Omental fat pad (tissue), 4 donors: ENCODE data around the gene SCLY. TPM values are rescaled to one million over a fixed set of nuclear protein-coding genes. Genes with fewer than 3 reads are reported as not detected.

ENCODE experiments used
- ATAC-seq: fragments of 150-250 bp; one replicate; pipeline ENCODE4 v1.9.1; 2016; ENCODE audit warnings: mild to moderate bottlenecking, moderate library complexity; ENCODE audit not compliant: low FRiP score
- DNase-seq: peaks from one replicate; pipeline ENCODE4 v3.0.0-alpha.2; 2019; ENCODE audit warnings: low spot score
- total RNA-seq, 4 donors: library from RNA; depleted of rRNA; stranded (reverse); fragments of >200 nt; gene quantifications; one replicate each; pipeline ENCODE4 v1.1.0, GENCODE V29; 2016
- TF ChIP-seq, protein P1 (sequence below), 3 donors: fragments of 450-650 bp; IDR thresholded peaks; one replicate each; pipeline ENCODE4 v1.5.1; 2016 to 2017; ENCODE audit warnings: antibody characterized with exemption in 3 of 3, mild to moderate bottlenecking in 3 of 3, moderate library complexity in 2 of 3

The SCLY gene
- total RNA-seq, 4 donors from 2014 or later, result 7.3 to 15.8 (median 12.5) TPM

GRCh38 chr2:238132463-238133450, 72.0 kb downstream of the SCLY start:
- TF ChIP-seq, protein P1, sequence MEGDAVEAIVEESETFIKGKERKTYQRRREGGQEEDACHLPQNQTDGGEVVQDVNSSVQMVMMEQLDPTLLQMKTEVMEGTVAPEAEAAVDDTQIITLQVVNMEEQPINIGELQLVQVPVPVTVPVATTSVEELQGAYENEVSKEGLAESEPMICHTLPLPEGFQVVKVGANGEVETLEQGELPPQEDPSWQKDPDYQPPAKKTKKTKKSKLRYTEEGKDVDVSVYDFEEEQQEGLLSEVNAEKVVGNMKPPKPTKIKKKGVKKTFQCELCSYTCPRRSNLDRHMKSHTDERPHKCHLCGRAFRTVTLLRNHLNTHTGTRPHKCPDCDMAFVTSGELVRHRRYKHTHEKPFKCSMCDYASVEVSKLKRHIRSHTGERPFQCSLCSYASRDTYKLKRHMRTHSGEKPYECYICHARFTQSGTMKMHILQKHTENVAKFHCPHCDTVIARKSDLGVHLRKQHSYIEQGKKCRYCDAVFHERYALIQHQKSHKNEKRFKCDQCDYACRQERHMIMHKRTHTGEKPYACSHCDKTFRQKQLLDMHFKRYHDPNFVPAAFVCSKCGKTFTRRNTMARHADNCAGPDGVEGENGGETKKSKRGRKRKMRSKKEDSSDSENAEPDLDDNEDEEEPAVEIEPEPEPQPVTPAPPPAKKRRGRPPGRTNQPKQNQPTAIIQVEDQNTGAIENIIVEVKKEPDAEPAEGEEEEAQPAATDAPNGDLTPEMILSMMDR (IDR thresholded peaks at IDR 0.05), result no peak
- ATAC-seq (no peak), DNase-seq (no peak)

DNA sequence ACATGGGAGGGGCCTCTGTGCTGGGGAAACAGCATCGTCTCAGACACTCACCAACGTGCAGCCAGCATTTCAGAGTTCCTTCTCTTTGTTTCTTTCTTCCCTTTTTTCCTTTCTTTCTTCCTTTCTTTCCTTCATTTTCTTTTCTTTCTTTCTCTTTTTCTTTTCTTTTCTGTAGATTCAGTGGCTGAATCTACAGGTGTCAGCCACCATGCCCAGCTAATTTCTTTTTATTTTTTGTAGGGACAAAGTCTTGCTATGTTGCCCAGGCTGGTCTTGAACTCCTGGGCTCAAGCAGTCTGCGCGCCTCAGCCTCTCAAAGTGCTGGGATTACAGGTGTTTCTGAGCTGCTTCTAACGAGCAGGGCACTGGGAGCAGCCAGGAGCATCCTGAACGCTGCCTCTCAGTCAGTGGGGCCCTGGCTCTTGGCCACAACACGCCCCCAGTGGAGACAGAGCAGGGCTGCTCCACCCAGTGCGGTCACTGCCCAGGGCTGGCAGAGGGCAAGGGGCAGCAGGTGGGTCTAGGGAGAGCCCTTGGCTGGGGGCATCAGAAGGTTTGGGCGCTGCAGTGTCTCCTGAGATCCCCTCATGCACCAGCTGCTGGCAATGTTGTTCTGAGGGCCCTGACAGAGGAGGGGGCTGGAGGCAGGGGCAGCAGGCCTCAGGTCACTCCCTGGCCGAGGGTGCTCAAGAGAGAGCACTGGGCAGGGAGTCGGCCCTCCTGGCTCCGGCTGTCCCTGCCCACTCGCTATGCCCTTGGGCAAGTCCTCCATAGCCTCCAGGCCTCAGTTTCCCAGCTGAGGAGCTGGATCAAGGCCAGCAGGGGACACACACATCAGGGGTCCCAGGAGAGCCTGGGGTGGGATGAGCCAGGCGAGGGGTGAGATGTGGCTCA, 72.9 kb downstream of the SCLY start:
- TF ChIP-seq, protein P1 (IDR thresholded peaks at IDR 0.05), result no peak
- ATAC-seq (no peak), DNase-seq (no peak)

DNA sequence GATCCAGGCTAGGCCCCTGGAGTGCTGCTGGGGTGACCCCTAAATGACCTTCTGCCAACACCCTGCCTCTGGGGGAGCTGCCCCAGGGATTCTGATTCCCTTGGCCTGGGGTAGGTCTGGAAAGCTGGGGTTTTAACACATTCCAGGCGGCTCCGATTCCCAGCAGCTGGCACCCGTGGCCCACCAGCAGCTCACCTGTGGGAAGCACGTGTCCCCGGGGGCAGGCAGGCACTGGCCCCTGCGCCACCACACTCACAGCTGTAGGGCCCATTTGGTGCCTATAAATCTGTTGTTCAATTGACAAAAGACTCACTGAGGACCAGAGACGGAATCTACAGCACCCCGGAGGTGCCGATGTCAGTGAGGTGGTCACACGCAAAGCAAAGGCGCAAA, 73.6 kb downstream of the SCLY start:
- TF ChIP-seq, protein P1 (IDR thresholded peaks at IDR 0.05), result no peak
- DNase-seq (no peak), ATAC-seq (no peak)

DNA sequence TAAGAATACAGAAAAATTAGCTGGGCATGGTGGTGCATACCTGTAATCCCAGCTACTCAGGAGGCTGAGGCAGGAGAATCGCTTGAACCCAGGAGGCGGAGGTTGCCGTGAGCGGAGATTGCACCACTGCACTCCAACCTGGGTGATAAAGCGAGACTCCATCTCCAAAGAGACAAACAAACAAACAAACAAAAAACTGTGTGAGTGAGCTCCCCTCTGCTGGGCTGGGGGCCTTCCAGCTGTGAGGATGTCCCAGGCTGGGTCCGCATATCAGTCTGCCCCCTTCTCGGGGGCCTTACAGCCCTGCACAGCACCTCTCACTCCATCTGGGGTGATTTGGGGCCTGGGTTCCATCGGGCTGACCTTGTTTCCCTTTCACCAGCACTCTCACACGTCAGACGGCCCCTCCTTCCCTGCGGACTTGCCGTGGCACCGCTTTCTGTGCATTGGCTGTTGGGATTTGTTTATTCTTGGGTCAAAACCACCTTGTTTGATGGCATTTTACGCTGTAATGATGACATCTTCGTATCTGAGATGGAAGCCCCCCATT, 74.9 kb downstream of the SCLY start:
- ATAC-seq (no peak), DNase-seq (no peak)
- TF ChIP-seq, protein P1 (IDR thresholded peaks at IDR 0.05), result no peak

DNA sequence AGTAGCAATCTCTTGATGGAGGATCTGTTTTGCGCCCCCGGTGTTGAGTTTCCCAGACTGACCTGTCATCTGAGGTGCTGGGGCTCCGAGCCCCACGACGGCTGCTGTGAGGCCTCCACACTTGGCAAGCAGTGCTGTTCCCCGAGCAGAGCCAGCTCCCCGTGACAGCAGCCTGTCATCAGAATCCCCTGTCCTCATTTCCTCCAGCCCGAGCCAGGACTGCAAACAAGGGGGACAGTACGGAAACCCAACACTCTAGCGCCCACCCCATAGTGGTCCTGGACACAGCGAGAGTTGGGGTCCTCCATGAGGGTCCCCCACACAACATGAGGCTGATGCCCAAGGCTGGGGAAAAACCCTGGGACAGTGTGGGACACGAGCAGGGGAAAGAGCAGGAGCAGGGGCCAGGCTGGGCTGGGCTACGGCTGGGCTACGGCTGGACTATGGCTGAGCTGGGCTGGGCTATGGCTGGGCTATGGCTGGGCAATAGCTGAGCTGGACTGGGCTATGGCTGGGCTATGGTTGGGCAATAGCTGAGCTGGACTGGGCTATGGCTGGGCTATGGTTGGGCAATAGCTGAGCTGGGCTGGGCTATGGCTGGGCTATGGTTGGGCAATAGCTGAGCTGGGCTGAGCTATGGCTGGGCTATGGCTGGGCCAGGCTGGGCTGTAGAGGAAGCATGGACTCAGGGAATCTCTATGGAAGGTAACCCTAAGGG, 76.2 kb downstream of the SCLY start:
- TF ChIP-seq, protein P1 (IDR thresholded peaks at IDR 0.05), result no peak
- DNase-seq, result no peak
- peak; percentile 17 for ATAC-seq

- ATAC-seq (no peak), DNase-seq (no peak)
- TF ChIP-seq, protein P1 (IDR thresholded peaks at IDR 0.05), result no peak
Measured at GRCh38 chr2:238137885-238138284, 77.1 kb downstream of the SCLY start.
